GM12873 (cell line): ENCODE data around the gene HSD17B12.

ENCODE experiments used
- TF ChIP-seq, protein P1 (sequence below): IDR thresholded peaks from 2 replicates; pipeline ENCODE4 v1.5.1; 2012; ENCODE audit warnings: low read depth, mild to moderate bottlenecking, moderate library complexity, low read length, control low read depth; ENCODE audit not compliant: insufficient read depth; ENCODE audit errors: missing control alignments

HSD17B12 gene

DNA sequence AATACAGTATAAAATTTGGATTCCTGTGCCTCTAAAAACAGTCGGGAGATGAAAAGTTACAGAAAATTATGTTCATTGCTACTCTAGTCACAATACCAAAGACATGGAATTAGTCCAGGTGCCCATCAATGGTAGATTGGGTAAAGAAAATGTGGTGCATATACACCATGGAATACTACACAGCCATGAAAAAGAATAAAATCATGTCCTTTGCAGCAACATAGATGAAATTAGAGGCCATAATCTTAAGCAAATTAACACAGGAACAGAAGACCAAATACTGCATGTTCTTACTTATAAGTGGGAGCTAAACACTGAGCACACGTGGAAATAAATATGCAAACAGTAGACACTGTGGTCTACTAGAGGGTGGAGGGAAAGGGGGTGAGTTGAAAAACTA lies 67.6 kb downstream of the HSD17B12 start:
- TF ChIP-seq, protein P1, sequence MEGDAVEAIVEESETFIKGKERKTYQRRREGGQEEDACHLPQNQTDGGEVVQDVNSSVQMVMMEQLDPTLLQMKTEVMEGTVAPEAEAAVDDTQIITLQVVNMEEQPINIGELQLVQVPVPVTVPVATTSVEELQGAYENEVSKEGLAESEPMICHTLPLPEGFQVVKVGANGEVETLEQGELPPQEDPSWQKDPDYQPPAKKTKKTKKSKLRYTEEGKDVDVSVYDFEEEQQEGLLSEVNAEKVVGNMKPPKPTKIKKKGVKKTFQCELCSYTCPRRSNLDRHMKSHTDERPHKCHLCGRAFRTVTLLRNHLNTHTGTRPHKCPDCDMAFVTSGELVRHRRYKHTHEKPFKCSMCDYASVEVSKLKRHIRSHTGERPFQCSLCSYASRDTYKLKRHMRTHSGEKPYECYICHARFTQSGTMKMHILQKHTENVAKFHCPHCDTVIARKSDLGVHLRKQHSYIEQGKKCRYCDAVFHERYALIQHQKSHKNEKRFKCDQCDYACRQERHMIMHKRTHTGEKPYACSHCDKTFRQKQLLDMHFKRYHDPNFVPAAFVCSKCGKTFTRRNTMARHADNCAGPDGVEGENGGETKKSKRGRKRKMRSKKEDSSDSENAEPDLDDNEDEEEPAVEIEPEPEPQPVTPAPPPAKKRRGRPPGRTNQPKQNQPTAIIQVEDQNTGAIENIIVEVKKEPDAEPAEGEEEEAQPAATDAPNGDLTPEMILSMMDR = no peak

GRCh38 chr11:43751726-43752125 lies 71.2 kb downstream of the HSD17B12 start:
- TF ChIP-seq, protein P1 = no peak

DNA sequence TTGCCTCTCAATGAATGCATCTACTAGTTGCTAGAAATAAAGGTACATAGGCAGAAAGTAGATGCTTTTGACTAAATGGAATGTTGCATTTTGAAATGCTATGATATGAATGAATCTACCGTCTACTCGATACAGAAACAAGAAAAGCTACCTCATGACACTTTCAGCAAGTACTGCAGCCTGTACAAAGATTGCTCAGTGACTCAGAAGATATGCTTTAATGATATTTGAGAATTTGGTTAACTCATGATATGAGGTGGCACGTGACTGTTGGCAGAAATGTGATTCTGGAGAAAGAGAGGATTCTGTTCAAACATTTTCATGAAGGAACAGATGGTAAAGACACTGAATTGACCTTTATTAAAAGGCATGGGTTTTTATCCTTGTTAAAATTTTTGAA lies 76.0 kb downstream of the HSD17B12 start:
- TF ChIP-seq, protein P1 = no peak

GRCh38 chr11:43758927-43759326 lies 78.4 kb downstream of the HSD17B12 start:
- TF ChIP-seq, protein P1 = no peak

DNA sequence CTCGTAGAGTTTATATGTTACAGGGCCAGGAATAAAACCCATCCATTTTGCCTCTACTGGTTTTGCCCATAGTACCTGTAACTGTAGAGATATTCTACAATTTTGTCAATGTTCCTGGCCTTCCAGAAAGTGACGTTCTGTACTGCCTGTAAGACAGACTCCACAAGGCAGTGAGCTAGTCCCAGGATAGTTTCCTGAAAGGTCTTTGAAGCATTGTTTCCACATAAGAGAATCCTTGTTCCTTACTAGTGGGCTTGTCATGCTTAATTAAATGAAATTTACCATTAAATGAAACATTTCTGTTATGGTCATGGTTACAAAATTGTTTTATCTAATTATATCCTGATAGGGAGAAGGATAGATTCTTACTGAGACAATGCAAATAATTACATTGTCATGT lies 80.4 kb downstream of the HSD17B12 start:
- TF ChIP-seq, protein P1 = no peak

DNA sequence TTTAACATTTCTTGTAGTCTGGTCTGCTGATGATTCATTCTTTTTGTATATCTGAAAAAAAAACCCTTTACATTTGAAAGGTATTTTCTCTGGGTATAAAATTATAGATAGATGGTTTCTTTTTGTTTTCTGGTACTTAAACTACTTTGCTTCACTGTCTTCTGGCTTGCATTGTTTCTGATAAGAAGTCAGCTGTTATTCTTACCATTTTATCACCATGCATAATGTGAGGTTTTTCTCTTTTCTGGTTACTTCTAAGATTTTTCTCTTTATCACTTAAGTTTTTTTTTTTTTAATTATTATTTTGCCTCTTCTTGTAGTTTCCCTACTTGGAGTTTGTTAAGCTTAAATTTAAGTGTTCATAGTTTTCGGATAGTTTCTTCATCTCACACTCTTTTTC lies 84.7 kb downstream of the HSD17B12 start:
- TF ChIP-seq, protein P1 = no peak

DNA sequence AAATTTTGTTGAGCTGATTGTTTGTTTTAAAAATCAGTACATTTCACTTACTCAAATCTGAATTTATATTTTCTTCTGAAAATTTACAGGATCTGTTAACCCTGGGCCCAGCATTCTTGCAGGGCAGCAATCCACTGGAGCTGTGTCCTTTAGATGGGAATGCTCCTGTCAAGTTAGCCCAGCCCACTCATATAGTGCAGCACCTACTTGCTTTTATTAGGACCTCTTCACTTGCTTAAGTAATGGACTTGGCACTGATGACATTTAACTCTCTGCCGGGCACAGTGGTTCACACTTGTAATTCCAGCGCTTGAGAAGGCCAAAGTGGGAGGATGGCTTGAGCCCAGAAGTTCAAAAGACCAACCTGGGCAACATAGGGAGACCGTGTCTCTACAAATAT lies 89.6 kb downstream of the HSD17B12 start:
- TF ChIP-seq, protein P1 = no peak
